ENCODE data around the gene KCNE2. TPM values are rescaled to one million over a fixed set of nuclear protein-coding genes. Genes with fewer than 3 reads are reported as not detected.

The KCNE2 gene
- total RNA-seq, 2 donors from 2014 or later: not detected

GRCh38 chr21:34351786-34352241 is 12.0 kb upstream of the KCNE2 start:
- TF ChIP-seq POLR2AphosphoS5 (IDR thresholded peaks at IDR 0.05) (peak; percentile 45), CTCF (IDR thresholded peaks at IDR 0.05) (peak in 3 of 4 experiments; percentile 45 to 76 (median 75)), POLR2A (IDR thresholded peaks at IDR 0.05) (no peak)
- no peak overlapping the region for H3K4me3 ChIP-seq
- 21% methylated on average over 6 of the region's 6 CpGs for WGBS
- H3K36me3 ChIP-seq: no peaks in the 10 kb centered on the region
- no peak overlapping the region for H3K27ac ChIP-seq
- no peaks in the 10 kb centered on the region for H3K27me3 ChIP-seq (replicated peaks; ENCODE audit: insufficient read depth)
- DNase-seq (ENCODE audit: low spot score): peak; percentile 26
- H3K4me1 ChIP-seq (replicated peaks): no peaks in the 10 kb centered on the region
- H3K9me3 ChIP-seq: no peaks in the 10 kb centered on the region
- intact Hi-C loops (cut with DNase I): loop anchor here (2.0 kb wide), 1 partner anchor 427 kb away; no protein-coding TSS in a partner anchor

DNA sequence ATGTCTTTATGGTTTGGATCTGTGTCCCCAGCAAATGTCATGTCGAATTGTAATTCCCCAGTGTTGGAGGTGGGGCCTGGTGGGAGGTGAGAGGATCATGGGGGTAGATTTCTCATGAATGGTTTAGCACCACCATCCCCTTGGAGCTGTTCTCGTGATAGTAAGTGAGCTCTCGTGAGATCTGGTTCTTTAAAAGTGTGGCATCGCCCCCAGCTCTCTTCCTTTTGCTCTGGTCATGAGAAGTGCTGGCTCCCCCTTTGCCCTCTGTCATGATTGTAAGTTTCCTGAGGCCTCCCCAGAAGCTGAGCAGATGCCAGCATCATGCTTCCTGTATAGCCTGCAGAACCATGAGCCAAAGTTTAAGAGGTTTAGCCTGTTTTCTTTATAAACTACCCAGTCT is 11.2 kb upstream of the KCNE2 start:
- TF ChIP-seq POLR2AphosphoS5 (IDR thresholded peaks at IDR 0.05): no peak
- no peak for TF ChIP-seq POLR2A (IDR thresholded peaks at IDR 0.05)
- no peak for TF ChIP-seq CTCF (IDR thresholded peaks at IDR 0.05)
- Histone ChIP-seq H3K36me3 (no peaks in the 10 kb centered on the region), H3K27ac (no peak overlapping the region), H3K27me3 (replicated peaks; ENCODE audit: insufficient read depth) (no peaks in the 10 kb centered on the region), H3K4me3 (no peak overlapping the region), H3K4me1 (replicated peaks) (no peaks in the 10 kb centered on the region), H3K9me3 (no peaks in the 10 kb centered on the region)
- 89% methylated on average over 4 of the region's 4 CpGs for WGBS
- intact Hi-C loops (cut with DNase I): no loop called here
- no peak for DNase-seq (ENCODE audit: low spot score)

DNA sequence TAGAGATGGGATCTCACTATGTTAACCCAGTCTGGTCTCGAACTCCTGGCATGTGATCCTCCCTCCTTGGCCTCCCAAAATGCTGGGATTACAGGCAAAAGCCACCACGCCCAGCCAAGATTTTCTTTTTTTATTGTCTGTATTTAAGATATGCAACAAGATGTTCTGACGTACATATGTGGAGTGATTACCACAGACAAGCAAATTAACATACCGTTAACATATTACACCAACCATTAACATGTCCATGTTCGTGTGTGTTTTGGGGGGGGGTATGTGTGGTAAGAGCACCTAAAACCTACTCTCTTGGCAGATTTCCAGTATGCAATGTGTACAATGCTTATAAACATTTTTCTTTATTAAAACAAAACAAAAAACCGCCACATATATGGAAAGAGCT is 10.6 kb upstream of the KCNE2 start:
- Histone ChIP-seq H3K4me1 (replicated peaks) (no peaks in the 10 kb centered on the region), H3K27me3 (replicated peaks; ENCODE audit: insufficient read depth) (no peaks in the 10 kb centered on the region), H3K4me3 (no peak overlapping the region), H3K9me3 (no peaks in the 10 kb centered on the region), H3K36me3 (no peaks in the 10 kb centered on the region), H3K27ac (no peak overlapping the region)
- TF ChIP-seq POLR2AphosphoS5 (IDR thresholded peaks at IDR 0.05) (no peak), CTCF (IDR thresholded peaks at IDR 0.05) (no peak), POLR2A (IDR thresholded peaks at IDR 0.05) (no peak)
- no peak for DNase-seq (ENCODE audit: low spot score)
- intact Hi-C loops (cut with DNase I): no loop called here
- 88% methylated on average over 6 of the region's 6 CpGs for WGBS

GRCh38 chr21:34354836-34355235 is 9.0 kb upstream of the KCNE2 start:
- H3K27ac ChIP-seq: no peak overlapping the region
- H3K36me3 ChIP-seq: no peaks in the 10 kb centered on the region
- 92% methylated on average over 4 of the region's 4 CpGs for WGBS
- H3K4me3 ChIP-seq: no peak overlapping the region
- TF ChIP-seq POLR2AphosphoS5 (IDR thresholded peaks at IDR 0.05) (no peak), POLR2A (IDR thresholded peaks at IDR 0.05) (no peak)
- H3K4me1 ChIP-seq (replicated peaks): no peaks in the 10 kb centered on the region
- DNase-seq (ENCODE audit: low spot score): no peak
- intact Hi-C loops (cut with DNase I): no loop called here
- no peaks in the 10 kb centered on the region for H3K9me3 ChIP-seq
- H3K27me3 ChIP-seq (replicated peaks; ENCODE audit: insufficient read depth): no peaks in the 10 kb centered on the region

DNA sequence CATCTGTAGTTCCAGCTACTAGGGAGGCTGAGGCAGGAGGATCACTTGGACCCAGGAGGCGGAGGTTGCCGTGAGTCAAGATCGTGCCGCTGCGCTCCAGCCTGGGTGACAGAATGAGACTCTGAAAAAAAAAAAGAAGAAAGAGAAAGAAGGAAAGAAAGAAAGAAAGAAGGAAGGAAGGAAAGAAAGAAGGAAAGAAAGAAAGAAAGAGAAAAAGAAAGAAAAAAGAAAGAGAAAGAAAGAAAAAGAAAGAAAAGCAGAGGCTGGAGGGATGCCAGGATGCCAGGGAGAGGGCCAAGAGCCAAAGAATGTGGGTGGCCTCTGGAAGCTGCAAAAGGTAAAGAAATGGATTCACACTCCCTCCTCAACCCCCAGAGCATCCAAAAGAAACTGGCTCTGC is 8.2 kb upstream of the KCNE2 start:
- Histone ChIP-seq H3K9me3 (no peaks in the 10 kb centered on the region), H3K36me3 (no peaks in the 10 kb centered on the region), H3K4me1 (replicated peaks) (no peaks in the 10 kb centered on the region), H3K27ac (no peak overlapping the region), H3K4me3 (no peak overlapping the region), H3K27me3 (replicated peaks; ENCODE audit: insufficient read depth) (no peaks in the 10 kb centered on the region)
- intact Hi-C loops (cut with DNase I): no loop called here
- WGBS: over 99% methylated on average over 5 of the region's 5 CpGs
- DNase-seq (ENCODE audit: low spot score): no peak
- no peak for TF ChIP-seq CTCF (IDR thresholded peaks at IDR 0.05)
- no peak for TF ChIP-seq POLR2AphosphoS5 (IDR thresholded peaks at IDR 0.05)
- no peak for TF ChIP-seq POLR2A (IDR thresholded peaks at IDR 0.05)
